Kidney capillary endothelial cell (primary cell): ENCODE measurements around the gene MYO7A.

Experiments used
- DNase-seq: peaks from one replicate; pipeline ENCODE4 v3.0.0-alpha.2; 2018; ENCODE audit warnings: low spot score

MYO7A gene

GRCh38 chr11:77184136-77184860 is 56.3 kb downstream of the MYO7A start:
- DNase-seq: no peak

GRCh38 chr11:77186302-77186701 is 58.3 kb downstream of the MYO7A start:
- no peak for DNase-seq

- DNase-seq: no peak
These were observed 59.2 kb downstream of the MYO7A start for GRCh38 chr11:77187111-77187750.

- DNase-seq: peak; percentile 71
These were observed 60.0 kb downstream of the MYO7A start for GRCh38 chr11:77187776-77188632.

GRCh38 chr11:77188633-77189491 is 60.8 kb downstream of the MYO7A start:
- DNase-seq: no peak

GRCh38 chr11:77189588-77190210 is 61.7 kb downstream of the MYO7A start:
- DNase-seq: no peak

- no peak for DNase-seq
These were observed 62.5 kb downstream of the MYO7A start for GRCh38 chr11:77190331-77191075.

- no peak for DNase-seq
These were observed 63.4 kb downstream of the MYO7A start for GRCh38 chr11:77191429-77191822.

GRCh38 chr11:77191823-77192495 is 63.9 kb downstream of the MYO7A start:
- DNase-seq: no peak

- DNase-seq: no peak
These were observed 65.1 kb downstream of the MYO7A start for GRCh38 chr11:77193167-77193566.

GRCh38 chr11:77193911-77194830 is 66.1 kb downstream of the MYO7A start:
- DNase-seq: no peak

- no peak for DNase-seq
These were observed 67.2 kb downstream of the MYO7A start for GRCh38 chr11:77195071-77195755.

GRCh38 chr11:77196961-77197360 is 68.9 kb downstream of the MYO7A start:
- no peak for DNase-seq

- no peak for DNase-seq
These were observed 69.7 kb downstream of the MYO7A start for GRCh38 chr11:77197626-77198320.

- no peak for DNase-seq
These were observed 70.4 kb downstream of the MYO7A start for GRCh38 chr11:77198440-77198849.

- no peak for DNase-seq
These were observed 71.2 kb downstream of the MYO7A start for GRCh38 chr11:77199137-77199745.
